GM12878 (cell line): Measurements from ENCODE around the gene MFSD12. TPM values are rescaled to one million over a fixed set of nuclear protein-coding genes. Genes with fewer than 3 reads are reported as not detected.

Source experiments
- ATAC-seq: fragments of 200-7000 bp; cut with Tn5 transposase; 3 replicates; pipeline ENCODE4 v1.9.1; 2020; ENCODE audit warnings: mild to moderate bottlenecking, moderate library complexity
- BruUV-seq: library from RNA; stranded (reverse); fragments of 400-500 nt; replicated peaks from 2 replicates; lab custom pipeline; 2021; lab: Mats Ljungman, UMichigan
- CTCF ChIA-PET: fragments of 300-600 bp; sonication (Branson Sonifier 250); formaldehyde crosslinking; extraction: SDS; loops from one replicate; lab custom pipeline; 2021; ENCODE audit warnings: inconsistent platforms; lab: Yijun Ruan, JAX
- POLR2A ChIA-PET: fragments of 350-600 bp; formaldehyde crosslinking; extraction: SDS; loops from one replicate; lab custom pipeline; 2021; ENCODE audit warnings: inconsistent platforms; lab: Charles Lee
- RAD21 ChIA-PET: fragments of 300-600 bp; sonication (Branson Sonifier 250); formaldehyde crosslinking; loops from one replicate; lab custom pipeline; 2023; ENCODE audit warnings: antibody characterized with exemption; ENCODE audit not compliant: unreplicated experiment; lab: Charles Lee
- SMC1A ChIA-PET: fragments of 300-600 bp; sonication (Branson Sonifier 250); formaldehyde crosslinking; loops from one replicate; lab custom pipeline; 2023; ENCODE audit not compliant: unreplicated experiment, uncharacterized antibody; lab: Charles Lee
- DNase-seq: peaks from one replicate; pipeline ENCODE4 v3.0.0-alpha.2; 2011; ENCODE audit warnings: low read depth, low spot score
- FAIRE-seq: peaks from 3 replicates; lab custom pipeline; 2011; peaks lifted over from hg19 to GRCh38; lab: Jason Lieb, UNC
- H2AFZ ChIP-seq: 2 replicates; pipeline ENCODE4 v1.6.0; 2011; ENCODE audit warnings: low read depth, low read length, control low read depth; ENCODE audit not compliant: control insufficient read depth
- H3K27ac ChIP-seq: 2 replicates; pipeline ENCODE4 v1.5.1; 2011; ENCODE audit warnings: control low read depth; ENCODE audit not compliant: control insufficient read depth, insufficient read depth
- H3K27me3 ChIP-seq, 2 experiments: replicated peaks in 1 of 2; 2 replicates each; pipeline versions ENCODE4 v1.6.0 to v1.6.1; 2011; ENCODE audit warnings: low read length in 1 of 2; ENCODE audit not compliant: control insufficient read depth in 2 of 2, insufficient read depth in 2 of 2
- H3K36me3 ChIP-seq, 2 experiments: 2 replicates each; pipeline ENCODE4 v1.5.1; 2011; ENCODE audit warnings: low read length in 1 of 2; ENCODE audit not compliant: control insufficient read depth in 2 of 2, insufficient read depth in 2 of 2
- H3K4me1 ChIP-seq: 2 replicates; pipeline ENCODE4 v1.6.1; 2011; ENCODE audit warnings: mild to moderate bottlenecking, low read length, moderate library complexity, mixed read lengths; ENCODE audit not compliant: control insufficient read depth, insufficient read depth
- H3K4me2 ChIP-seq: 2 replicates; pipeline ENCODE4 v1.6.0; 2011; ENCODE audit warnings: control low read depth; ENCODE audit not compliant: control insufficient read depth, insufficient read depth
- H3K4me3 ChIP-seq: fragments of 200-600 bp; sonication (generic); 2 replicates; pipeline ENCODE4 v1.5.1; 2016
- H3K79me2 ChIP-seq: 2 replicates; pipeline ENCODE4 v1.6.0; 2011; ENCODE audit warnings: low read length; ENCODE audit not compliant: control insufficient read depth, insufficient read depth
- H3K9ac ChIP-seq: 2 replicates; pipeline ENCODE4 v1.8.0; 2011; ENCODE audit warnings: low read length, control low read depth, mixed read lengths; ENCODE audit not compliant: control insufficient read depth, insufficient read depth
- H3K9me3 ChIP-seq: replicated peaks from 3 replicates; pipeline ENCODE4 v1.5.1; 2011; ENCODE audit warnings: mild to moderate bottlenecking, low read length; ENCODE audit not compliant: control insufficient read depth, insufficient read depth
- H4K20me1 ChIP-seq: 2 replicates; pipeline ENCODE4 v1.6.0; 2011; ENCODE audit not compliant: control insufficient read depth, insufficient read depth
- KDM1A ChIP-seq: fragments of 200-600 bp; sonication (generic); IDR thresholded peaks from 2 replicates; pipeline ENCODE4 v1.6.1; 2016; ENCODE audit warnings: borderline replicate concordance
- MYB ChIP-seq: fragments of 150-350 bp; IDR thresholded peaks from 2 replicates; pipeline ENCODE4 v1.6.1; 2014; ENCODE audit warnings: mild to moderate bottlenecking, low read depth, low read length, borderline replicate concordance
- NFYA ChIP-seq: IDR thresholded peaks from 2 replicates; pipeline ENCODE4 v1.6.1; 2011; ENCODE audit warnings: low read depth, mild to moderate bottlenecking, low read length, improper control_type of control experiment, borderline replicate concordance
- NR2F1 ChIP-seq: fragments of 450-650 bp; conservative IDR thresholded peaks from 2 replicates; pipeline ENCODE4 v1.6.1; 2017; ENCODE audit warnings: mild to moderate bottlenecking
- POU2F2 ChIP-seq: IDR thresholded peaks from 3 replicates; pipeline ENCODE4 v1.6.1; 2011; ENCODE audit warnings: low read depth, mild to moderate bottlenecking, low read length, borderline replicate concordance
- SP1 ChIP-seq: IDR thresholded peaks from one replicate; pipeline ENCODE4 v1.6.1; 2011; ENCODE audit warnings: low read depth, low read length
- TCF3 ChIP-seq: IDR thresholded peaks from 2 replicates; pipeline ENCODE4 v1.6.1; 2012; ENCODE audit warnings: low read depth, mild to moderate bottlenecking, low read length, borderline replicate concordance; ENCODE audit not compliant: insufficient read depth
- ZNF384 ChIP-seq: IDR thresholded peaks from 2 replicates; pipeline ENCODE4 v1.6.1; 2012; ENCODE audit warnings: low read depth, mild to moderate bottlenecking, low read length, improper control_type of control experiment, borderline replicate concordance
- WGBS: methylation state at CpG from one replicate; pipeline ENCODE4 v1.1.6; 2016; ENCODE audit warnings: low lambda C conversion rate; ENCODE audit not compliant: insufficient replicate concordance, insufficient coverage; ENCODE audit errors: missing lambda C conversion rate; 5-methylcytosine and 5-hydroxymethylcytosine counted together
- in situ Hi-C: fragments of 300-500 bp; cut with MboI; formaldehyde crosslinking; loops from 9 replicates; pipeline ENCODE4 v1.14.3; 2018; ENCODE audit warnings: mixed read lengths
- intact Hi-C: fragments of 100-400 bp; cut with micrococcal nuclease; formaldehyde crosslinking; loops from one replicate; pipeline ENCODE4 v1.14.2; 2022; ENCODE audit not compliant: unreplicated experiment
- polyA plus RNA-seq, 11 experiments: library from polyadenylated mRNA; depleted of rRNA in 4 of 11; unstranded in 6 of 11; stranded (reverse) in 5 of 11; fragments of >200 nt; fragmentation: Nextera tagmentation in 4 of 11; fragmentation: Illumina TruSeq in 1 of 11; extraction: Ambion mirVana in 4 of 11; extraction: Trizol in 1 of 11; gene quantifications; 1 replicate in 1 of 11; 2 replicates in 10 of 11; pipeline versions ENCODE4 v1.2.1 to v1.2.3, GENCODE V29; 2011 to 2016; ENCODE audit warnings: inconsistent platforms in 2 of 11, missing spikeins in 2 of 11, low read depth in 1 of 11
- total RNA-seq, 4 experiments: library from RNA; depleted of rRNA in 3 of 4; stranded (reverse); fragments of >200 nt in 3 of 4; fragmentation: Illumina TruSeq in 1 of 4; extraction: Trizol in 1 of 4; gene quantifications; 2 replicates each; pipeline versions ENCODE4 v1.2.1 to v1.2.3, GENCODE V29; 2013 to 2021
- TF ChIP-seq, protein P1 (sequence below): IDR thresholded peaks from 2 replicates; pipeline ENCODE4 v1.6.1; 2012; ENCODE audit warnings: improper control_type of control experiment, low read depth, low read length; ENCODE audit not compliant: insufficient replicate concordance

MFSD12 gene
- total and polyA plus RNA-seq, 10 of the 15 experiments (the other 5 are each of a cell fraction or from before 2014, with no cell fraction given) = 0.58 to 65.9 (median 16.8) TPM

DNA sequence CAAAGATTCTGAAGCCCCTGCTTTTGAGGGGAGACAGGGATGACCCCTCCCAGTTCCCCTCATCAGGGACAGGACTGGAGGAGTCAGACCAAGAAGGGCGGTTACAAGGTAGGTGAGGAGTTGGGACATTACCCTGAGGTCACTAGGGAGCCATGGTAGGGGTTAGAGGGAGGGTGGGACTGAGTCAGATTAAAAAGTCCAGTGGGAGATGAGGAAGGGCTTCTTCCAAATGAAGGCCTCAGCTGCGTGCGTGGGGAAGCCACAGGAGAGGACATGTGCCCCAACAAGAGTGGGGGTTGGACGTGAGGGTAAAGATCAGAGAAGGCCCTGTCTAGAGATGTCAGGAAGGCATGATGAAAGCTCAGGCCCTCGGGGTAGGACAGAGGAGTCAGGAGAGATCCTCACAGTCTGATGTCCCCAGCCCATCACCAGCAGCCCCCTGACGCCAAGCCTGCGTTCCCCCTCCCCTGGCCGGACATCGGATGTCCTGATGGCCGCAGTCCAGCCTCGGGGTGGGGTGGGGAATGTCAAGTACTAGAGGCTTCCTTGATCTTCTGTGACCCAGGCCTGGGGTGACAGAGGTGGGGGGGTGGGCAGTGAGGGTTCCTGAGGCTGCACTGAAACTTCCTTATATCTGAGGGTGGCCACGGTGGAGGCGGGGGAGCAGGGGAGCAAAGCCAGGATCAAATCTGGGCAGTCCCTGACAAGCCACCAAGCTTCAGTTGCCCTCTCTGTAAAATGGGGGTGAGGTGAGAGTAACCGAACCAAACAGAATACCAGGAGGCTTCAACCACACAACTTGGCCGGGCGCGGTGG, 6.5 kb upstream of the MFSD12 start:
- Histone ChIP-seq H3K9me3 (no peaks in the 10 kb centered on the region), H2AFZ (no peak overlapping the region), H3K27me3 (no peaks in the 10 kb centered on the region), H3K79me2 (no peaks in the 10 kb centered on the region), H3K4me2 (no peak overlapping the region), H3K36me3 (no peaks in the 10 kb centered on the region), H3K4me1 (no peaks in the 10 kb centered on the region; the same call in 1 of the 2 replicates), H4K20me1 (no peaks in the 10 kb centered on the region), H3K4me3 (no peak overlapping the region), H3K27ac (no peak overlapping the region), H3K9ac (no peak overlapping the region)
- no peak for ATAC-seq
- RAD21 ChIA-PET = no interaction called here
- CTCF ChIA-PET = interaction anchor here (0.6 kb wide), 1 partner anchor 8 kb away, joined by 3 read pairs; no protein-coding TSS in a partner anchor
- no peak for FAIRE-seq
- intact Hi-C loops (no loop called here), in situ Hi-C loops (no loop called here)
- BruUV-seq = no TSS peak
- 76% methylated on average over 17 of the region's 17 CpGs for WGBS
- POLR2A ChIA-PET = interaction anchor here (0.6 kb wide), 1 partner anchor 24 kb away, joined by 3 read pairs; no protein-coding TSS in a partner anchor
- TF ChIP-seq SP1 (no peak), KDM1A (no peak), NR2F1 (no peak), ZNF384 (no peak), POU2F2 (no peak)
- no peak for DNase-seq
- SMC1A ChIA-PET = no interaction called here

DNA sequence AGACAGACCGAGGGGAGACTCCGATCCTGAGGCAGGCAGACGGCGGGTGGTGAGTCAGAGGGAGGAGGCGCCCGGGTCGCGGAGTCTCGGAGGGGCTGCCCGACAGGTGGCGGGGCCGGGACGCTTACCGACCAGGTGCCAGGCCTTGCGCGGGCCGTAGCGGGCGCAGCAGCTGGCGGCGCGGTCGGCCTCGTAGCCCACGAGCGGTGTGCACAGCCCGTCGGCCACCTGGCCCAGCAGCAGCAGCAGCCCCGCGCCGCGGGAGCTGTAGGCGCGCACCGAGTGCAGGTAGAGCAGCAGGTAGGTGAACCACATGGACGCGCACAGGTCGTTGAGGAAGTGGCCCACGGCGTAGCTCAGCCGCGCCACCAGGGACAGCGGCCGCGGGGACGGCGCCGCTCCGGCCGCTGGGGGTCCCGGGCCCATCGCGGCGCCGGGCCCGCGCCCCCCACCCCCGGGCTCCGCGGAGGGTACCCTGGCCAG, 367 bp downstream of the MFSD12 start:
- intact Hi-C loops (loop anchor here (5.0 kb wide), 1 partner anchor 70 kb away; the partner anchor contains the start of gene CACTIN), in situ Hi-C loops (no loop called here)
- BruUV-seq = no TSS peak
- Histone ChIP-seq H3K4me2 (peak overlapping the region; percentile 75), H4K20me1 (no peaks in the 10 kb centered on the region), H3K9ac (peak overlapping the region; percentile 50), H3K4me1 (peaks cover 28% of the 10 kb centered on the region), H3K27ac (peak overlapping the region; percentile 21), H2AFZ (0 out of 2 replicates have a peak overlapping the region, but pooled peaks have one; percentile 2), H3K9me3 (no peaks in the 10 kb centered on the region), H3K79me2 (peaks cover 37% of the 10 kb centered on the region), H3K36me3 (no peaks in the 10 kb centered on the region), H3K4me3 (peak overlapping the region; percentile 94), H3K27me3 (no peaks in the 10 kb centered on the region)
- ChIA-PET RAD21 (interaction anchor here (0.9 to 1.2 kb wide), 3 partner anchors 12 to 70 kb away, joined by 3 to 4 read pairs (median 4); partner anchors contain the start of gene CACTIN), SMC1A (interaction anchor here (0.7 kb wide), 1 partner anchor 56 kb away, joined by 3 read pairs; the partner anchor contains the start of gene DOHH), POLR2A (interaction anchor here (0.5 to 1.2 kb wide), 6 partner anchors 8 to 858 kb away, joined by 3 to 6 read pairs (median 4); partner anchors contain the start of gene HMG20B), CTCF (interaction anchor here (0.6 to 3.4 kb wide), 4 partner anchors 11 to 163 kb away, joined by 3 to 20 read pairs (median 4); no protein-coding TSS in a partner anchor)
- DNase-seq (no peak), ATAC-seq (peak; percentile 18), FAIRE-seq (no peak)
- WGBS = under 1% methylated on average over 56 of the region's 60 CpGs
- TF ChIP-seq MYB = no peak
- TF ChIP-seq NFYA = no peak
- TF ChIP-seq TCF3 = peak; percentile 83
- TF ChIP-seq, protein P1, sequence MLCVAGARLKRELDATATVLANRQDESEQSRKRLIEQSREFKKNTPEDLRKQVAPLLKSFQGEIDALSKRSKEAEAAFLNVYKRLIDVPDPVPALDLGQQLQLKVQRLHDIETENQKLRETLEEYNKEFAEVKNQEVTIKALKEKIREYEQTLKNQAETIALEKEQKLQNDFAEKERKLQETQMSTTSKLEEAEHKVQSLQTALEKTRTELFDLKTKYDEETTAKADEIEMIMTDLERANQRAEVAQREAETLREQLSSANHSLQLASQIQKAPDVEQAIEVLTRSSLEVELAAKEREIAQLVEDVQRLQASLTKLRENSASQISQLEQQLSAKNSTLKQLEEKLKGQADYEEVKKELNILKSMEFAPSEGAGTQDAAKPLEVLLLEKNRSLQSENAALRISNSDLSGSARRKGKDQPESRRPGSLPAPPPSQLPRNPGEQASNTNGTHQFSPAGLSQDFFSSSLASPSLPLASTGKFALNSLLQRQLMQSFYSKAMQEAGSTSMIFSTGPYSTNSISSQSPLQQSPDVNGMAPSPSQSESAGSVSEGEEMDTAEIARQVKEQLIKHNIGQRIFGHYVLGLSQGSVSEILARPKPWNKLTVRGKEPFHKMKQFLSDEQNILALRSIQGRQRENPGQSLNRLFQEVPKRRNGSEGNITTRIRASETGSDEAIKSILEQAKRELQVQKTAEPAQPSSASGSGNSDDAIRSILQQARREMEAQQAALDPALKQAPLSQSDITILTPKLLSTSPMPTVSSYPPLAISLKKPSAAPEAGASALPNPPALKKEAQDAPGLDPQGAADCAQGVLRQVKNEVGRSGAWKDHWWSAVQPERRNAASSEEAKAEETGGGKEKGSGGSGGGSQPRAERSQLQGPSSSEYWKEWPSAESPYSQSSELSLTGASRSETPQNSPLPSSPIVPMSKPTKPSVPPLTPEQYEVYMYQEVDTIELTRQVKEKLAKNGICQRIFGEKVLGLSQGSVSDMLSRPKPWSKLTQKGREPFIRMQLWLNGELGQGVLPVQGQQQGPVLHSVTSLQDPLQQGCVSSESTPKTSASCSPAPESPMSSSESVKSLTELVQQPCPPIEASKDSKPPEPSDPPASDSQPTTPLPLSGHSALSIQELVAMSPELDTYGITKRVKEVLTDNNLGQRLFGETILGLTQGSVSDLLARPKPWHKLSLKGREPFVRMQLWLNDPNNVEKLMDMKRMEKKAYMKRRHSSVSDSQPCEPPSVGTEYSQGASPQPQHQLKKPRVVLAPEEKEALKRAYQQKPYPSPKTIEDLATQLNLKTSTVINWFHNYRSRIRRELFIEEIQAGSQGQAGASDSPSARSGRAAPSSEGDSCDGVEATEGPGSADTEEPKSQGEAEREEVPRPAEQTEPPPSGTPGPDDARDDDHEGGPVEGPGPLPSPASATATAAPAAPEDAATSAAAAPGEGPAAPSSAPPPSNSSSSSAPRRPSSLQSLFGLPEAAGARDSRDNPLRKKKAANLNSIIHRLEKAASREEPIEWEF = no peak
- TF ChIP-seq NR2F1 = peak; percentile 68; the same call in 1 of the 2 replicates
